Measurements from ENCODE around the gene MUC6. TPM values are rescaled to one million over a fixed set of nuclear protein-coding genes. Genes with fewer than 3 reads are reported as not detected.

Gene MUC6
- total and polyA plus RNA-seq, 5 experiments from 2014 or later: not detected

- Mint-ChIP-seq H3K27ac (no peak overlapping the region), H3K4me3 (no peak overlapping the region), H3K9me3 (peaks cover 0 to 2% (median 0%) of the 10 kb centered on the region in 9 donors), H3K27me3 (no peaks in the 10 kb centered on the region), H3K36me3 (peaks cover 0 to 6% (median 0%) of the 10 kb centered on the region in 3 donors), H3K4me1 (peaks cover 0 to 11% (median 4%) of the 10 kb centered on the region in 4 donors)
- no peak for DNase-seq
- POLR2A ChIA-PET: interaction anchor here (0.6 kb wide), 1 partner anchor 77 kb away, joined by 6 read pairs; no protein-coding TSS in a partner anchor
- ATAC-seq: no peak
These were observed 9.7 kb downstream of the MUC6 start for GRCh38 chr11:1026641-1027482.

GRCh38 chr11:1026163-1026450 lies 10.4 kb downstream of the MUC6 start:
- POLR2A ChIA-PET: no interaction called here
- ATAC-seq (no peak), DNase-seq (no peak)
- Mint-ChIP-seq H3K36me3 (peaks cover 0 to 6% (median 0%) of the 10 kb centered on the region in 3 donors), H3K27me3 (no peaks in the 10 kb centered on the region), H3K9me3 (peaks cover 0 to 2% (median 0%) of the 10 kb centered on the region in 9 donors), H3K27ac (no peak overlapping the region), H3K4me3 (no peak overlapping the region), H3K4me1 (peaks cover 0 to 11% (median 4%) of the 10 kb centered on the region in 4 donors)

DNA sequence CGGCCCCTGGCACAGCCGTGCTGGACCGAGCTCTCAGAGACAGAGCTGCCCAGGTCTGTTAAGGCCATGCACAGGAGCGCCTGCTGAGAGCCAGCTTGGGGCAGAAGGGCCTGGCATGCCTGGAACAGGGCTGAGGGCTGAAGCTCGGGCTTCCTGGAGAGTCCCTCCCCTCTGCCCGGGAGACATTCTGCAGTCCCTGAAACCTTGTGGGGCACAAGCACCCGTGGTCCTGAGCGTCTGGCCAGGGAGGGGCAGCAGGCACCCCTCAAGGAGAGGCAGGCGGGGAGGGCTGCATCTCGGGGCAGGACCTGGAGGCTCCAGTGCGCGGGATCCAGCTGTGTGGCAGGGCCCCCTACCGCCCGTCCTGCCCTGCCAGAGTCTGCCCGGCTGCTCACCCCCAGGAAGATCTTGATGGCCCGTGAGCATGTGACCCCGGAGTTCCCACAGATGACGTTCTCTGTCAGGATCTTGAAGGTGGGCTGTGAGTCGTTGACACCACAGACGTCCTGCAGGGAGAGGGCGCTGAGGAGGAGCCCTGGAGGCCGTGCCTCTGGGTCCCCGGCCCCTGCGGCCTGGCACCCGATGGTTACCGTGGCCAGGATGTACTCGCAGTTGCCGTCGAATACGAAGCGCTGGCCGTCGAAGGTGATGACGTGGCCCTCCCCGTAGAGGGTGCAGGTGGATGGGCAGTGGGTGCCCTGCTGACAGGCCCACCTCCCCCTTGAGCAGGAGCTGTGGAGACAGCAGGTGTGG lies 10.9 kb downstream of the MUC6 start:
- Mint-ChIP-seq H3K4me3 (no peak overlapping the region), H3K27ac (peak overlapping the region in 1 of 10 donors; percentile 9), H3K9me3 (peaks cover 0 to 2% (median 0%) of the 10 kb centered on the region in 9 donors), H3K36me3 (peaks cover 0 to 6% (median 0%) of the 10 kb centered on the region in 3 donors), H3K4me1 (peaks cover 0 to 11% (median 4%) of the 10 kb centered on the region in 4 donors), H3K27me3 (no peaks in the 10 kb centered on the region)
- no peak for DNase-seq
- POLR2A ChIA-PET: no interaction called here
- ATAC-seq: no peak

GRCh38 chr11:1024597-1025409 lies 11.7 kb downstream of the MUC6 start:
- H3K4me1 Mint-ChIP-seq: peaks cover 0 to 11% (median 4%) of the 10 kb centered on the region in 4 donors
- no peak overlapping the region for H3K4me3 Mint-ChIP-seq

DNA sequence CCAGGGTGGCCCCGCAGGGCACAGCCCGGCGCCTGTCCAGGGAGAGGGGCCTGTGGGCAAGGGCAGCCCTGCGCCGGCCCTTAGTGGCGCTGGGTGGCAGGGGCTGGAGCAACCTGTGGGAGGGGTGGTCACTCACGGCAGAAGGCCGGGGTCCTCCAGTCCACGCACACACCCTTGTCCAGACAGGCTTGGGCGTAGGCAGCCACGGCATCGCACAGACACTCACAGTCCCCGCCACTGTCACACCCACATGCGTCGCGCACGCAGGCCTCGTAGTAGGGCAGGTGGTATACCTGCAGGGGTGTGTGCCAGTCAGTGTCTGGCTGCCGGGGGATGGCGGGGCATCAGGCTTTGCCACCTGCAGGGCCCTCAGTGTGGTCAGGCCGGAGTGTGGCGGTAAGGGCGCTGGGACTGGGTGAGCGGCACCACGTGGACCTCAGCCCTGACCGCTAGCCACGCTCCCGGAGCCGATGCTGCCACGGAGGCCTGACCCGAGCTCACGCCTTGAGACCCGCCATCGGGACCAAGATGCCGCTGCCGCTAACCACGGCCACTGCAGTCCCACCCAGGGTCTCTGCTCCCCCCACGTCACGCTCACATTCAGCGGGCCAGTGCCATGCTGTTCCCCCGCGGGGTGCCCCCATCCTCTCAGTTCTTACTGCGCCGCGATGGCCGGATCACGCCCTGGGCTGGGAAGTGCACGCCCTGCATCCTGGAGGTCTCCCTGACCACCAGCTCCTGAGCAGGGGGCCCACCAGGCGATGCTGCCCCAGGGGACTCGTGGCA lies 12.5 kb downstream of the MUC6 start:
- Mint-ChIP-seq H3K4me1 (peaks cover 0 to 11% (median 4%) of the 10 kb centered on the region in 4 donors), H3K9me3 (peaks cover 0 to 2% (median 0%) of the 10 kb centered on the region in 9 donors), H3K36me3 (peaks cover 0 to 6% (median 0%) of the 10 kb centered on the region in 3 donors), H3K4me3 (no peak overlapping the region), H3K27ac (no peak overlapping the region), H3K27me3 (no peaks in the 10 kb centered on the region)
- ATAC-seq: no peak
- DNase-seq: no peak
- POLR2A ChIA-PET: no interaction called here

More at GRCh38 chr11:1024597-1025409, 11.7 kb downstream of the MUC6 start:
- H3K27me3 Mint-ChIP-seq: no peaks in the 10 kb centered on the region
- peaks cover 0 to 2% (median 0%) of the 10 kb centered on the region in 9 donors for H3K9me3 Mint-ChIP-seq
- ATAC-seq (no peak), DNase-seq (no peak)
- POLR2A ChIA-PET: no interaction called here
- no peak overlapping the region for H3K27ac Mint-ChIP-seq
- peaks cover 0 to 6% (median 0%) of the 10 kb centered on the region in 3 donors for H3K36me3 Mint-ChIP-seq

DNA sequence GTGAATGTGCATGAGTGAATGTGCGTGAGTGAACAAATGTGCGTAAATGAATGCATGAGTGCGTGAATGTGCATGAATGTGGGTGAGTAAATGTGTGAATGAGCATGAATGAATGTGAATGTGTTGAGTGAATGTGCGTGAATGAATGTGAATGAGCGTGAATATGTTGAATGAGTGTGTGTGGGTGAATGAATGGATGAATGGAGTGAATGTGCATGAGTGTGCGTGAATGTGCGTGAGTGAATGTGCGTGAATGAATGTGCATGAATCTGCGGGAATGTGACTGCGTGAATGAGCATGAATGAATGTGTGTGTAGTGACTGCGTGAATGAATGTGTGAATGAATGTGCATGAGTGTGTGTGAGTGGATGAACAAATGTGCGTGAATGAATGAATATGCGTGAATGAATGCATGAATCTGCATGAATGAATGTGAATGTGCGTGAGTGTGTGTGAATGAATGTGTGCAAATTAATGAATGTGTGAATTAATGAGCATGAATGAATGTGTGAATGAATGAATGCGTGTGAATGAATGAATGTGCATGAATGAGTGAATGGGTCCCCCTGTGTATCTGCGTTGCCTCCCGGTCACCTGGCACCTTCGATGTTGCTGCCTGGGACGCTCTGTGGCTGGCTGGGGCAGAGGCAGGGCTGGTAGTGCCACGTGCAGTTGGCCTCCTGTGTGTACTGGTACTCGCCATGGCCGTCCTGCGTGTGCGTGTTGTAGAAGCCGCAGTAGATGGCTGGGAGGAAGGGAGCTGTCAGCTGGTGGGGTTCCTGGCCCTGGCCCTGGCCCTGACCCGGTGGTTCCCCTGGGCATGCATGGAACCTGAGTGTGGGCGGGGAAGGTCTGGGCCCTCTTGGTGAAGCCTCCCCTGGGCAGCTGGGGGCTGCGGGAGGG lies 13.4 kb downstream of the MUC6 start:
- Mint-ChIP-seq H3K27ac (peak overlapping the region in 4 of 10 donors; percentile 0 to 70 (median 28)), H3K36me3 (peaks cover 0 to 6% (median 0%) of the 10 kb centered on the region in 3 donors), H3K4me3 (peak overlapping the region in 1 of 10 donors; percentile 12), H3K9me3 (peaks cover 0 to 2% (median 0%) of the 10 kb centered on the region in 9 donors), H3K27me3 (no peaks in the 10 kb centered on the region), H3K4me1 (peaks cover 2 to 14% (median 6%) of the 10 kb centered on the region in 4 donors)
- ATAC-seq: no peak
- DNase-seq: no peak
- POLR2A ChIA-PET: no interaction called here

DNA sequence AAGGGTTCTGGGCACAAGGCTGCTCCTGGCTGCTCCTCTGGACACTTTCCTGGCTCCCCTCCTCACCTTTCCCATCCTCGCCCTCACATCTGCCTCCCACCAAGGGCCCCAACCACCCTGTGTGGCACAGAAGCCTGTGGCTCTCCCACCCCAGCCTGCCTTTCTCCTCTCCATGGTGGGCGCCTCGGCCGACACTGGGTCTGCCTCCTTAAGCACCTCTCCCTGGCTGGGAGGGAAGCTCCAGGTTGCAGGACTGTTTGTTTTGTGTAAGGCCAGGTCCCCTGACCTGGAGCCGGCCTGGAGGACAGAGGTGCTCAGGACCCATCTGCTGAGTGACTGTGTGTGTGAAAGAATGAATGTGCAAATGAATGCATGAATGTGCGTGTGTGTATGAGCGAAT lies 14.1 kb downstream of the MUC6 start:
- peaks cover 0 to 6% (median 0%) of the 10 kb centered on the region in 9 donors for H3K9me3 Mint-ChIP-seq
- H3K4me1 Mint-ChIP-seq: peaks cover 8 to 22% (median 13%) of the 10 kb centered on the region in 4 donors
- H3K4me3 Mint-ChIP-seq: no peak overlapping the region
- H3K36me3 Mint-ChIP-seq: peaks cover 0 to 6% (median 0%) of the 10 kb centered on the region in 3 donors
- H3K27me3 Mint-ChIP-seq: no peaks in the 10 kb centered on the region
- H3K27ac Mint-ChIP-seq: peak overlapping the region in 3 of 10 donors; percentile 11 to 75 (median 37)
- POLR2A ChIA-PET: no interaction called here
- DNase-seq: no peak
- no peak for ATAC-seq

- H3K27me3 Mint-ChIP-seq: no peaks in the 10 kb centered on the region
- DNase-seq: no peak
- H3K4me1 Mint-ChIP-seq: peaks cover 23 to 40% (median 32%) of the 10 kb centered on the region in 4 donors
- no peak for ATAC-seq
- peaks cover 0 to 17% (median 0%) of the 10 kb centered on the region in 9 donors for H3K9me3 Mint-ChIP-seq
- no peak overlapping the region for H3K27ac Mint-ChIP-seq
- POLR2A ChIA-PET: interaction anchor here (0.5 kb wide), 1 partner anchor 86 kb away, joined by 3 read pairs; no protein-coding TSS in a partner anchor
- H3K4me3 Mint-ChIP-seq: no peak overlapping the region
- H3K36me3 Mint-ChIP-seq: peaks cover 0 to 6% (median 0%) of the 10 kb centered on the region in 3 donors
These were observed 16.2 kb downstream of the MUC6 start for GRCh38 chr11:1020211-1020905.

DNA sequence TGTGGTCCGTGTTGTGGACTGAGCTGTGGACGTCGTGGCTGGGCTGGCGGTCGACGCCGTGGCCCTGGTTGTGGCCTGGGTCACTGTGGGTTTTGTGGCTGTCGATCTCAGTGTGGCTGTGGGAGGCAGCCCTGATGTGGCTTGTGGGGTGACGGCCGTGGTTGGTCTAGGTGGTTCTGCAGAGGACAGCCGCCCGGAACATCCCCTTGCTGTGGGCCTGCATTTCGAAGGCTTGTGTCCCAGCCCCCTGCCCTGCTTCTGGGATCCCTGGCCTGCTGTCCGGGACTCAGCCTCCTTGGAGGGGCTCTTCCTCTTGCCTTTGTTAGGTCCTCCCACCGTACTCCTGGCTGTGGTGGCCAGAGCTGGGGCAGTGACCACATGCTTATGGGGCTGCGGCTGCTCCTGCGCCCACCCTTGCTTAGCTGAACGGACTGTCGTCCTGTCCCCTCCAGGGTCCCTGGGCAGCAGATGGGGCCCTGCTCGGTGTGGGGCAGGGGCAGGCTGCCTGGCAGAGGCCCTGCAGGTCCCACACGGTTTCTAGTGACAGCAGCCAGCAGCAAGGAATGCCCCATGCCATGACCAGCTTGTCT lies 17.1 kb downstream of the MUC6 start:
- POLR2A ChIA-PET: no interaction called here
- no peak overlapping the region for H3K4me3 Mint-ChIP-seq
- peaks cover 25 to 41% (median 34%) of the 10 kb centered on the region in 4 donors for H3K4me1 Mint-ChIP-seq
- DNase-seq: no peak
- no peak overlapping the region for H3K27ac Mint-ChIP-seq
- H3K36me3 Mint-ChIP-seq: peaks cover 0 to 6% (median 0%) of the 10 kb centered on the region in 3 donors
- H3K27me3 Mint-ChIP-seq: no peaks in the 10 kb centered on the region
- peaks cover 0 to 17% (median 0%) of the 10 kb centered on the region in 9 donors for H3K9me3 Mint-ChIP-seq
- ATAC-seq: no peak

GRCh38 chr11:1018091-1018490 lies 18.4 kb downstream of the MUC6 start:
- ATAC-seq (no peak), DNase-seq (no peak)
- Mint-ChIP-seq H3K9me3 (peaks cover 0 to 17% (median 0%) of the 10 kb centered on the region in 9 donors), H3K4me1 (peaks cover 25 to 40% (median 33%) of the 10 kb centered on the region in 4 donors), H3K36me3 (peaks cover 0 to 5% (median 0%) of the 10 kb centered on the region in 3 donors), H3K27ac (peak overlapping the region in 4 of 10 donors; percentile 7 to 59 (median 46)), H3K4me3 (no peak overlapping the region), H3K27me3 (no peaks in the 10 kb centered on the region)
- POLR2A ChIA-PET: no interaction called here

All from naive thymus-derived CD8-positive, alpha-beta T cell (primary cell).